SJCRH30 (cell line): Measurements from ENCODE around the gene SYT15. TPM values are rescaled to one million over a fixed set of nuclear protein-coding genes. Genes with fewer than 3 reads are reported as not detected.
"Not testable (repeated sequence)": the region's sequence is repeated elsewhere in the genome, so short reads cannot be mapped to it uniquely, and the experiment has no call there.

ENCODE experiments used
- DNase-seq, 2 experiments: peaks; one replicate each; pipeline ENCODE4 v3.0.0-alpha.2; 2015 to 2020
- H3K27ac ChIP-seq: fragments of 250-450 bp; sonication (Bioruptor Pico); 2 replicates; pipeline ENCODE4 v1.5.1; 2020; ENCODE audit warnings: mild to moderate bottlenecking, moderate library complexity
- H3K27me3 ChIP-seq: fragments of 250-450 bp; sonication (Bioruptor Pico); 2 replicates; pipeline ENCODE4 v1.5.1; 2020; ENCODE audit warnings: mild to moderate bottlenecking, moderate library complexity
- H3K36me3 ChIP-seq: fragments of 250-450 bp; sonication (Bioruptor Pico); 2 replicates; pipeline ENCODE4 v1.5.1; 2020; ENCODE audit warnings: mild to moderate bottlenecking, moderate library complexity
- H3K4me1 ChIP-seq: fragments of 250-450 bp; sonication (Bioruptor Pico); 2 replicates; pipeline ENCODE4 v1.5.1; 2020; ENCODE audit warnings: mild to moderate bottlenecking, moderate library complexity
- H3K4me3 ChIP-seq: fragments of 250-450 bp; sonication (Bioruptor Pico); 2 replicates; pipeline ENCODE4 v1.5.1; 2020; ENCODE audit warnings: mild to moderate bottlenecking, moderate library complexity
- H3K9me3 ChIP-seq: fragments of 250-450 bp; sonication (Bioruptor Pico); replicated peaks from 2 replicates; pipeline ENCODE4 v1.5.1; 2020; ENCODE audit warnings: mild to moderate bottlenecking, moderate library complexity
- total RNA-seq: library from RNA; depleted of rRNA; stranded (reverse); fragments of >200 nt; shearing (Covaris generic); gene quantifications from 2 replicates; pipeline ENCODE4 v1.2.3, GENCODE V29; 2014; rRNA removed

Gene SYT15
- total RNA-seq, result 0.08 TPM in 1 of 2 replicates, not detected in the other

DNA sequence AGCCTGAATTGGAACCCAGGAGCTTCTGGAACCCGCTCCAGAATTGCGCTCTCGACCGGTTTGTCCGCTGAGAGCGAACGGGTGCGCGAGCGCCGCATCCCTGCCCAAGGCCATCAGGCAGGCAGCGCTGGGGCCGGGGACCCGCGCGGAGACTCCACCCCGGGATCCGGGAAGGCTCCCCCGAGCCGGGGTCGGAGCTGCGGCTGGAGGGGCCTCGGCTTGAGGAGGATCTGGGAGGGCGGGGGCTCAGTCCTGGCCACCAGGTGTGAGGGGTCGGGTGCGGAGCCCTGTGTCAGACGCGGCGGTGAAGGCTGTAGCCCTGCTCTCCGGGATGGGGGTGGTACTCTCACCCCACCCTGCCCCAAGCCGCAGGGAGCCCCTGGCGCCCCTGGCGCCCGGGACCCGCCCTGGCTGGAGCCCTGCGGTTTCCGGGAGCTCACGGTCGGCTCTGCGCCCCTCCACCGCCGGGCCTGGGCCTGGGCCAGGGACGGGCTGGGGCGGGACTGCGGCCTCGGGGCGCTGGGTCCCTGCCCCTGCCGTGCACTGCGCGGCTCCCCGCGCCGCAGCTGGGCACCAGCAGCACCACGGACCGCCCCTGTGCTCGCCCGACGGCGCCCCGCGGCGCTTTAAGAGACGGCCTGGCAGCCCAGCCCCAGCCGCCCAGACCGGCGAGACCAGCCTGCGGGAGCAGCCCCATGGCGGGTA lies at the start of gene SYT15:
TSS of gene SYT15 (plus strand) at position 655 of the 705 bp plus-strand sequence. CDS start at position 696, 41 bp downstream.
- H3K9me3 ChIP-seq, H3K4me3 ChIP-seq, H3K27me3 ChIP-seq, H3K27ac ChIP-seq, DNase-seq, H3K36me3 ChIP-seq, H3K4me1 ChIP-seq: not testable (repeated sequence)

DNA sequence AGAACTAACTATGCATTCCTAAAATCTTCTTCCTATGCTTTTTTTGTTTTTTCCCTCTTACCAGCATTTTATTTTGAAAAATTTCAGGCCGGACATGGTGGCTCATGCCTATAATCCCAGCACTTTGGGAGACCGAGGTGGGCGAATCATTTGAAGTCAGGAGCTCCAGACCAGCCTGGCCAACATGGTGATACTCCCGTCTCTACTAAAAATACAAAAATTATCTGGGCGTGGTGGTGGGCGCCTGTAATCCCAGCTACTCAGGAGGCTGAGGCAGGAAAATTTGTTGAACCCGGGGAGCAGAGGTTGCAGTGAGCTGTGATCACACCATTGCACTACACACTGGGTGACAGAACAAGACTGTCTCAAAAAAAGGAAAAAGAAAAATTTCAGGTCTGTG lies 49.2 kb upstream of the SYT15 start:
- not testable (repeated sequence) for H3K27ac ChIP-seq, H3K36me3 ChIP-seq, H3K27me3 ChIP-seq, H3K4me3 ChIP-seq, DNase-seq, H3K9me3 ChIP-seq, H3K4me1 ChIP-seq

DNA sequence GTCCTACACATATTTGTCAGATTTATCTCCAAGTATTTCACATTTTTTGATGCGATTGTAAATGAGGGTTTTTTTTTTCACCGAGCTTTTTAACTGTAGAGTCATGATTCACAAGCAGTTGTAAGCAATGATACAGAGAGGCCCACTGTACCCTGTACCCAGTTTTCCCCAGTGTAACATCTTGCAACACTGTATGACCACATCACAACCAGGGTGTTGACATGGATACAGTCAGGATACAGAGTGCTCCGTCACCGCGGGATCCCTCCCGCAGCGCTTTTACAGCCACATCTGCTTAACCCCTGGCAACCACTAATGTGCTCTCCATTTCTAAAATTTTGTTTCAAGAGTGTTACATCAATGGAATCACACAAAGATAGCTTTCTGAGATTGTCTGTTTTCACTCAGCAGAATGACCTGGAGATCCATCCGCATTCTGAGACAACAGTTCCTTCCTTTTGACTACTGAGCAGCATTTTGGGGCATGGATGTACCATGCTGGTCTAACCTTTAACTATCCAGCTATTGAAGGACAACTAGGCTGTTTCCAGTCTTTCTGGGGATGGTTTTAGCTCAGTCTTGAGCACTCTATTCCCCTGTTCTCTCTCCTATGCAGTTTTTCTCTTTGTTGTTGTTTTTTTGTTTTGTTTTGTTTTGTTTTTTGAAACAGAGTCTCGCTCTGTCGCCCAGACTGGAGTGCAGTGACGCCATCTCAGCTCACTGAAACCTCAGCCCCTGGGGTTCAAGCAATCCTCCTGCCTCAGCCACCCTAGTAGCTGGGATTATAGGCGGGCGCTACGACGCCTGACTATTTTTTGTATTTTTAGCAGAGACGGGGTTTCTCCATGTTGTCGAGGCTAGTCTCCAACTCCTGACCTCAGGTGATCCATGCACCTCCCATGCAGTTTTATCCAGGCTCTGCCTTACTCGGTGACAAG lies 48.4 kb upstream of the SYT15 start:
- H3K9me3 ChIP-seq, result no peaks in the 10 kb centered on the region
- H3K4me1 ChIP-seq, result no peaks in the 10 kb centered on the region
- no peaks in the 10 kb centered on the region for H3K27me3 ChIP-seq
- DNase-seq, result no peak
- no peak overlapping the region for H3K4me3 ChIP-seq
- no peak overlapping the region for H3K27ac ChIP-seq
- H3K36me3 ChIP-seq, result no peaks in the 10 kb centered on the region

DNA sequence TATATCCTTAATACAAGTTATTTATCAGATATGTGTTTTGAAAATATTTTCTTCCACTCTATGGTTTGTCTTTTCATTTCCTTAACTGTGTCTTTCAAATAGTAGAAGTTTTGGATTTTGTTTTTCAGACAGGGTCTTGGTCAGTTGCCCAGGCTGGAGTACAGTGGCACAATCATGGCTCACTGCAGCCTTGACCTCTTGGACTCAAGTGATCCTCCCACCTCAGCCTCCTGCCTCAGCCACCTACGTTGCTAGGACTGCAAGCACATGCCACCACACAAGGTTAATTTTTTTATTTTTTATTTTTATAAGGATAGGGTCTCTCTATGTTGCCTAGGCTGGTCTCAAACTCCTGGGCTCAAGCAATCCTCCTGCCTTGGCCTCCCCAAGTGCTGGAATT lies 46.7 kb upstream of the SYT15 start:
- not testable (repeated sequence) for DNase-seq, H3K36me3 ChIP-seq, H3K27ac ChIP-seq, H3K4me1 ChIP-seq, H3K9me3 ChIP-seq, H3K4me3 ChIP-seq, H3K27me3 ChIP-seq

DNA sequence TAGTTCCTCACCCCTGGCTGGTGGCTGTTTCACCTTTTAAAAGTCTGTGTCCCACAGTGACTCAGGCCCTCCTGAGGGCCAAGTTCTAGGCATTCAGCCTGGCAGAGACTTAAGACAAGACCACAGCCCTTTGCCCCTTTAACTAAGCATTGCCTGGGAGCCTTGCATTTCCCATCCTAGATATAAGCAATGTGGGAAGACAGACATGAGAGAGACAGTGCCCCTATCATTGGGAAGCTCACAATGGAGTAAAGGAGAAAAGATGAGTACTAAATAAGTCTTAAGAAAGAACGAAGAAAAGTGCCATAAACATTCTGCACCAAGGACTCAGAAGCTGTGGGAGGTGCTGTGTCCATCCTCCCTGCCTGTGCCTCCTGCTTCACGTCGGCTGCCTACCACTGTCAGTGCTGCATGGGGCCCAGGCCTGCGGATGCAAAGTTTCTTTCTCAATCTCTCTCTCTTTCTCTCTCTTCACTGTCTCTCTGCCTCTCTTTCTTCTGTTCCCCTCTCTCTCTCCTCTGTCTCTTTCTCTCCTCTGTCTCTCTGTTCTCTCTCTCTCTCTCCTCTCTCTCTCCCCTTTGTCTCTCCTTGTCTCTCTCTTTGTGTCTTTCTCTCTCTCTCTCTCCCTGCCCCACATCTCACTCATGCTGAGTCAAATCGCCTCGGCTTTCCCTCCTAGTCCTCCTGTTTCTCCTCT lies 44.0 kb upstream of the SYT15 start:
- Histone ChIP-seq H3K36me3 (no peaks in the 10 kb centered on the region), H3K27ac (no peak overlapping the region), H3K4me3 (no peak overlapping the region), H3K4me1 (no peaks in the 10 kb centered on the region), H3K27me3 (no peaks in the 10 kb centered on the region), H3K9me3 (no peaks in the 10 kb centered on the region)
- DNase-seq, result no peak

DNA sequence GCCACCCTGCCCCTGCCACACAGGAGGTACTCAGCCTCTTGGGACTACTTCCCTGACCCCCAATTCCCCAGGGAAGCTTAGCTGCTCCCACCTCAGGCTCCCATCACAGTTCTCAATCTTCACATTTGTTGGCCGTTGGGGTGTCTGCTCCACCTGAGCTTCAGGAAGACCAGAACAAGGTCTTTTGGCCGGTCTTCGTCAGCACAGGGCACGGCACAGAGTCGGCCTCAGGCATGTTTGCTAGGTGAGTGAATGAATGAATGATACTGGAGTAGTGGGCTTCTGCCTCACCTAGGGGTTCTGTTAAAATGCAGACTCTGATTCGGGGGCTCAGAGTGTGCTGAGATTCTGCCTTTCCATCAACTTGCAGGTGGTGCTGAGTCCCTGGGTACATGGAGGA lies 42.8 kb upstream of the SYT15 start:
- Histone ChIP-seq H3K27ac (no peak overlapping the region), H3K4me3 (no peak overlapping the region), H3K27me3 (no peaks in the 10 kb centered on the region), H3K9me3 (no peaks in the 10 kb centered on the region), H3K36me3 (no peaks in the 10 kb centered on the region), H3K4me1 (no peaks in the 10 kb centered on the region)
- no peak for DNase-seq

DNA sequence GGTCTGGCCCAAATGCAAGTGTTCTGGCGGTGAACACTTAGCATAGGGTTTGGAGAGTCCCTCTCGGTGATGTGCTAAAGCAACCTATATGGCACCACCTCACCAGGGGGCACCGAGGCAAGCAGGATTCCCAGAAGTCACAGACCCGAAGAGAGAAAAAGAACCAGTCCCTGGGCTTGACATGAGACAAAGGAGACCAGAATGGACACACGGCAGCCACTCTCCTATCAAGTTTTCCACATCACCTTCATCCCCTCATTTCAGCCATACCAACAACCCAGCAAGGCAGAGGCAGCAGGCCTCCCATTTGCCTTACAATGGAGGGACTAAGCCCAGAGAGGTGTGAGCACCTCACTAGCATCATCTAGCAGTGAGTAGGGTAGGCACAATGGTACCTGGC lies 42.1 kb upstream of the SYT15 start:
- Histone ChIP-seq H3K9me3 (no peaks in the 10 kb centered on the region), H3K27ac (no peak overlapping the region), H3K27me3 (no peaks in the 10 kb centered on the region), H3K4me1 (no peaks in the 10 kb centered on the region), H3K36me3 (no peaks in the 10 kb centered on the region), H3K4me3 (no peak overlapping the region)
- no peak for DNase-seq

DNA sequence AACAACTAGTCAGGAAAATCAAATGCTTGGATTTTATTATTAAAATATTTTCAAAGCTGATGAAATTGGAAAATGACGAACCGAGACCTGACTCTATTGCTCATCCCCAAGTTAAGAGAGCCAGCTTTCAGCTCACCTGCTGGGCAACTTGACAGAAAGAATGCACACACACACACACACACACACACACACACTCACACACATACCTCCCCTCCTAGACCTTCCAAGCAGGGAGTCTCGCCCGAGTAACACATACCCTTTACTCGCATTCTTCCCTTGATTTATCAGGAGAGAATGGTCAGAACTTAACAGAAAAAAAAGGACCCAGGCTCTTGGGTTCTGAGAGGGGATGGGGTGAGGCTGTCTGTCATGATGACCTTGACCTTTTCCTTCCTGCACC lies 41.6 kb upstream of the SYT15 start:
- Histone ChIP-seq H3K36me3 (no peaks in the 10 kb centered on the region), H3K9me3 (no peaks in the 10 kb centered on the region), H3K27me3 (no peaks in the 10 kb centered on the region), H3K27ac (no peak overlapping the region), H3K4me3 (no peak overlapping the region), H3K4me1 (no peaks in the 10 kb centered on the region)
- no peak for DNase-seq

DNA sequence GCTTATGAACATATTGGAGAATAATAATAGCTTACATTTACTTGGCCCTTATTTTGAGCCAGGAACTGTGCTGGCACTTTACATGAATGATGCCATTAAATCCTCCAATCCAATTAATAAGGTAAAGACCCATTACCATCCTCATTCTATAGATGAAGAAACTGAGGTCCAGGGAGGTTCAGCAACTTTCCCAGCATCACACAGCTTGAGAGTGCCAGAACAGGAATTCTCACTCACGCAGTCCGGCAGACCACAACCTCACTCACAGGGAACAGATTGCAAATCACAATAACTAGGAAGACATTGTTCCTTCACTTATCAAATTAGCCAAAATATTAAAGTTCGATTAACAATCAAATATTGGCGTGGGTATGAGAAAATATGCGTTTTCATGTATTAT lies 40.8 kb upstream of the SYT15 start:
- Histone ChIP-seq H3K27ac (no peak overlapping the region), H3K9me3 (no peaks in the 10 kb centered on the region), H3K27me3 (no peaks in the 10 kb centered on the region), H3K4me1 (no peaks in the 10 kb centered on the region), H3K36me3 (no peaks in the 10 kb centered on the region), H3K4me3 (no peak overlapping the region)
- no peak for DNase-seq

DNA sequence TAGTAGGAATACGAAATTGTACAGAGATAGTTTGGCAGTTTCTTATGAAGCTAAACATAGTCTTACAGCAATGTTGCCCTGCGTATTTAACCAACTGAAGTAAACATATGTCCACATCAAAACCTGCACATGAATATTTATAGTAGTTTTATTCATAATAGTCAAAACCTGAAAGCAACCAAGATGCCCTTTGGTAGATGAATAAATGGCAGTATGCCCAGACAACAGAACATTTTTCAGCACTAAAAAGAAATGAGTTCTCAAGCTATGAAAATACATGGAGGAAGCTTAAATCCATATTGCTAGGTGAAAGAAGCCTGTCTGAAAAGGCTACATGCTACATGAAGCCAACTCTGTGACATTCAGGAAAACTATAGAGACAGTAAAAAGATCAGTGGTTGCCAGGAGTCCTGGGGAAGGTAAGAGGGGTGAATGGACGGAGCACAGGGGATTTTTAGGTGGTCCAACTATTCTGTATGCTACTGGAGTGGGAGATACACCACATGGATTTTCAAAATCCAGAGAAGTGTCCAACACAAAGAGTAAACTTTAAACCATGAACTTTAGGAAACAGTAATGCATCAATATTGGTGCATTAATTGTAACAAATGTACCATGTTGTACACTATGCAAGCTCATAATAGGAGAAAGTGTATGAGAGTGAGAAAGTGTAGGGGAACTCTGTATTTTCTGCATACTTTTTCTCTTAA lies 40.1 kb upstream of the SYT15 start:
- Histone ChIP-seq H3K4me1 (no peaks in the 10 kb centered on the region), H3K27me3 (no peaks in the 10 kb centered on the region)
- no peak for DNase-seq

DNA sequence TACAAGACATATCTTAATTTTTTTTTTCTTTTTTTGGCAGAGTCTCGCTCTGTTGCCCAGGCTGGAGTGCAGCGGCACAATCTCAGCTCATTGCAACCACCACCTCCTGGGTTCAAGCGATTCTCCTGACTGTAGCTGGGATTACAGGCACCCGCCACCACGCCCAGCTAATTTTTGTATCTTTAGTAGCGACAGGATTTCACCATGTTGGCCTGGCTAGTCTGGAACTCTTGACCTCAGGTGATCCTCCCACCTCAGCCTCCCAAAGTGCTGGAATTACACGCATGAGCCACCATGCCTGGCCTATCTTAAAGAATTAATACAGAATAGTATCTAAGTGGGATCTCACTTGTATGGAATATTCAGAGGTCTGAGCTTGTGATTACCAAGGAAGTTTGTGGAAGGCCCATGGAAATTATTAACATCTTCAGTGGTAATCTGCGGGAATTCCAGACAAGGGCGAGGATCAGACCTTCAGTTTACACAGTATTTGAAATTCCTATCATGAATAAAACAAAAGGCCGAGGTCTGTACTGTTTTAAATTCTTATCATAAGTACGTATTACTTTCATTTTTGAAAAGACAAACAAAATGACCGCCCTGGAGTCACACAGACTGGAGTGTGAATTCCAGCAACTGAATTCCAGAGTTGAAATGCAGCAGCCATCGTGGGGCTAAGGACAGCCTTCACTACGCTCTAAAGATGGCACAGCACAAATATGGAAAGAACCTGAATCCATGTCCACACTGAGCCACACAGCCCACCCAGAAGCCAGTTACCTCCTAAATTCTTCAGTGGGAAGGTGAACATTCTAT lies 39.1 kb upstream of the SYT15 start:
- DNase-seq, result no peak
- H3K4me3 ChIP-seq, result no peak overlapping the region
- no peaks in the 10 kb centered on the region for H3K4me1 ChIP-seq
- no peak overlapping the region for H3K27ac ChIP-seq
- no peaks in the 10 kb centered on the region for H3K9me3 ChIP-seq
- H3K36me3 ChIP-seq, result no peaks in the 10 kb centered on the region
- no peaks in the 10 kb centered on the region; the same call in 1 of the 2 replicates for H3K27me3 ChIP-seq

More for the DNA sequence above, 40.1 kb upstream of the SYT15 start:
- Histone ChIP-seq H3K4me3 (no peak overlapping the region), H3K27ac (no peak overlapping the region), H3K36me3 (no peaks in the 10 kb centered on the region), H3K9me3 (no peaks in the 10 kb centered on the region)

DNA sequence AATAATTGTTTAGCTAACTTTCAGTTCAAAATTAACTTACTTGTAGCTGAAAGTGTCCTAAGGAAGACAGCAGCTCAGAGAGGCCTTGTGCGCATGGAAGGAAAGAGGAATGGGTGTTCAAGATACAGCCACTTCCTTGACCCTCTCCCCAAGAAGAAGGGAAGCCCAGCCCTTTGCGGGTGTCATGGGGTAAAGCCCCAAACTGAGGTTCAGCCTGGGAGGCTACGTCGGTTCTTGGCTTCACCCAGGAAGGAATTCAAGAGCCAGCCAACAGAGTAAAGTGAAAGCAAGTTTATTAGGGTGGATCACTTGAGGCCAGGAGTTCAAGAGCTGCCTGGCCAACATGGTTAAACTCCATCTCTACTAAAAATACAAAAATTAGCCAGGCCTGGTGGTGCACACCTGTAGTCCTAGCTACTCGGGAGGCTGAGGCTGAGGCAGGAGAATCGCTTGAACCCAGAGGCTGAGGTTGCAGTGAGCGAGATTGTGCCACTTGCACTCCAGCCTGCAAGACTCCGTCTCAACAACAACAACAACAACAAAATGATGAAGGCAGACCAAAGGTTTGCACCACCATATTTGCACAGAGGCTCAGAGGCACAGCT lies 38.4 kb upstream of the SYT15 start:
- Histone ChIP-seq H3K4me3 (no peak overlapping the region), H3K4me1 (no peaks in the 10 kb centered on the region), H3K27me3 (no peaks in the 10 kb centered on the region; the same call in 1 of the 2 replicates), H3K9me3 (no peaks in the 10 kb centered on the region), H3K27ac (no peak overlapping the region), H3K36me3 (no peaks in the 10 kb centered on the region)
- no peak for DNase-seq

DNA sequence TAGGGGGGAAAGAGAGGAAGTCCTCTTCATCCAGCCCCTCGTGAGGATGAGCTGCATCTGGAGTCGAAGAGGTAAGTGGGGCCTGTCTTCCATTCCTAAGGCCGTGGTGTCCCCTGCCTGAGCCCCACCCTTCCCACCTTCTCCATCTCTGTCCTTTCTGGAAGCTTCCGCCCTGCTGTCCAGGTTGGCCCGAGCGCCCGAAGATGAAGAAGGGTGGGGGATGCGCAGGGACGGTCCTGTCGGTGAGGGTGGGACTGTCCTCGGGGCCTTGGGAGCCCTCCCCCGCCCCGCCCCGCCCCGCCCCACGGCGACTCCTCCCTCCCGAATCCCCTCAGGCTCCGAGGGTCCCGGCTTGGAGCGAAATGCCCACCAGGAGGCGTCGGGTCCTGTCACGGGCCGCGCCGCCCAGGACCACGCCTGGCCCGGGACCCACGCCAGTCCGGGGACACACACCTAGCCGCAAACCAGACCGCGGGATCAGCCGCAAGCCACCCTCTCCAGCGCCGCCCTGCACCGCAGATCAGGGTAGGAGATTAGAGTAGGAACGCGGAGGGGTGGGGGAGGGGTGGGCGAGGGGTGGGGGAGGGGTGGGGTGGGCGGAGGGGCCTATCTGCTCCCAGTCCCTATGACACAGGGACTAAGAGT lies 37.8 kb upstream of the SYT15 start:
- H3K4me3 ChIP-seq, result no peak overlapping the region
- DNase-seq, result no peak
- no peak overlapping the region for H3K27ac ChIP-seq
- H3K27me3 ChIP-seq, result no peaks in the 10 kb centered on the region; the same call in 1 of the 2 replicates
- H3K4me1 ChIP-seq, result no peaks in the 10 kb centered on the region
- H3K9me3 ChIP-seq, result no peaks in the 10 kb centered on the region
- no peaks in the 10 kb centered on the region for H3K36me3 ChIP-seq
